ENCODE results near the gene CTR9. TPM values are rescaled to one million over a fixed set of nuclear protein-coding genes. Genes with fewer than 3 reads are reported as not detected.

CTR9 gene
- total RNA-seq, 1 experiment from 2014 or later, result 32.7 TPM

DNA sequence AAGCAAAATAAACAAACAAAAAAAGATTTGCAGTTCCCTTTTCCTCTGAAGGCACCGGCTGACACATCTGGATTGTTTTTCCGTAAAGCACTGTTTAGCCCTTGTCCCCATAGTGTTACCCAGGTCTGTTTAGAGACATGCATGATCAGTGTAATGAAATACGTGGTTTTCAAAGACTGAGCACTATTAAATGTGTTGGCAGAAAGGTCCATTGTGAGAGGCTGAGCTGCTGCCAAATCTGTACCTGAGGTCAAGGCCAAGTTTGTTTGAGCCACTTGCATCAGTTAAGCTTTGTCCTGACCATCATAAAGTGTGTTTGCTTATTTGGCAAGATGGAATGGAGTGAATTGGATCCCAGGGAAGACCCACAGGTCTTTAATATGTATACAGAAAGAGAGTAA is 26.3 kb downstream of the CTR9 start:
- no peak for ATAC-seq
- POLR2A ChIA-PET, result no interaction called here
- Mint-ChIP-seq H3K4me3 (no peak overlapping the region), H3K9me3 (no peaks in the 10 kb centered on the region), H3K27me3 (ENCODE audit: low read depth) (no peaks in the 10 kb centered on the region), H3K4me1 (no peaks in the 10 kb centered on the region), H3K36me3 (peaks cover 53% of the 10 kb centered on the region), H3K27ac (no peak overlapping the region)
- CTCF ChIA-PET, result no interaction called here
- no peak for DNase-seq (ENCODE audit: low spot score)
- no peak for TF ChIP-seq RORB (CRISPR knock-in tag; IDR thresholded peaks at IDR 0.05)
- peak; percentile 59; the same call in 1 of the 2 replicates for TF ChIP-seq GABPB1 (CRISPR knock-in tag; IDR thresholded peaks at IDR 0.05)

DNA sequence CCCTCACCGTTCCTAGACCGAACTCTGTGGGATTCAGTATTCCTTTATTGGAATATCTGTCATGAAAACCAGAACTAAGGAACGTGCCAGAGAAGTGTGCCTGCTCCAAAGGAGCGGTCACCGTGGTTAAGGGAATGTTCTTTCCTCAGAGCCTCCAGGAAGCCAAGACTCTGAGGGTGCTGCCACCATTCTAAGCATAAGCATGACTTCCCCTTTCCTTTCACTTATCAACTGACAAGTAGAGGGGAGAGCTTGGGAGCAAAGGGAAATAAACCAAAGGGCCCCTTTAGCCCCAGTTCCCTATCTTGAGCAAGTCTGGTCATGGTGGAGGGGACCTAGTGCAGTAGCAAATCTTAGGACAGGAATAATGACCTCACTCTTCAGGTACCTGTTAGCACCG is 26.8 kb downstream of the CTR9 start:
- Mint-ChIP-seq H3K36me3 (peaks cover 49% of the 10 kb centered on the region), H3K27me3 (ENCODE audit: low read depth) (no peaks in the 10 kb centered on the region; the same call in 1 of the 2 replicates), H3K4me3 (no peak overlapping the region), H3K4me1 (no peaks in the 10 kb centered on the region), H3K27ac (no peak overlapping the region), H3K9me3 (no peaks in the 10 kb centered on the region)
- TF ChIP-seq TEAD1 (CRISPR knock-in tag; IDR thresholded peaks at IDR 0.05) (no peak), ZBTB21 (CRISPR knock-in tag; IDR thresholded peaks at IDR 0.05; ENCODE audit: borderline replicate concordance) (no peak), NFATC4 (CRISPR knock-in tag; IDR thresholded peaks at IDR 0.05) (no peak), NR2C2 (CRISPR knock-in tag; IDR thresholded peaks at IDR 0.05) (no peak), FOXP1 (CRISPR knock-in tag; IDR thresholded peaks at IDR 0.05; ENCODE audit: borderline replicate concordance) (no peak), TEAD4 (CRISPR knock-in tag; IDR thresholded peaks at IDR 0.05) (no peak), CREM (CRISPR knock-in tag; IDR thresholded peaks at IDR 0.05) (no peak), TCF7 (CRISPR knock-in tag; IDR thresholded peaks at IDR 0.05; ENCODE audit: low read depth) (no peak), GRHL2 (CRISPR knock-in tag; IDR thresholded peaks at IDR 0.05; ENCODE audit: insufficient replicate concordance, severe bottlenecking) (no peak), NFYB (CRISPR knock-in tag; conservative IDR thresholded peaks at IDR 0.05; ENCODE audit: low read depth) (no peak), JAZF1 (CRISPR knock-in tag; IDR thresholded peaks at IDR 0.05) (no peak), ETV6 (CRISPR knock-in tag; IDR thresholded peaks at IDR 0.05) (no peak)
- TF ChIP-seq, protein P1, sequence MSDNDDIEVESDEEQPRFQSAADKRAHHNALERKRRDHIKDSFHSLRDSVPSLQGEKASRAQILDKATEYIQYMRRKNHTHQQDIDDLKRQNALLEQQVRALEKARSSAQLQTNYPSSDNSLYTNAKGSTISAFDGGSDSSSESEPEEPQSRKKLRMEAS (CRISPR knock-in tag; IDR thresholded peaks at IDR 0.05), result no peak
- TF ChIP-seq, protein P2, sequence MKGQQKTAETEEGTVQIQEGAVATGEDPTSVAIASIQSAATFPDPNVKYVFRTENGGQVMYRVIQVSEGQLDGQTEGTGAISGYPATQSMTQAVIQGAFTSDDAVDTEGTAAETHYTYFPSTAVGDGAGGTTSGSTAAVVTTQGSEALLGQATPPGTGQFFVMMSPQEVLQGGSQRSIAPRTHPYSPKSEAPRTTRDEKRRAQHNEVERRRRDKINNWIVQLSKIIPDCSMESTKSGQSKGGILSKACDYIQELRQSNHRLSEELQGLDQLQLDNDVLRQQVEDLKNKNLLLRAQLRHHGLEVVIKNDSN (CRISPR knock-in tag; IDR thresholded peaks at IDR 0.05), result no peak
- TF ChIP-seq, protein P3, sequence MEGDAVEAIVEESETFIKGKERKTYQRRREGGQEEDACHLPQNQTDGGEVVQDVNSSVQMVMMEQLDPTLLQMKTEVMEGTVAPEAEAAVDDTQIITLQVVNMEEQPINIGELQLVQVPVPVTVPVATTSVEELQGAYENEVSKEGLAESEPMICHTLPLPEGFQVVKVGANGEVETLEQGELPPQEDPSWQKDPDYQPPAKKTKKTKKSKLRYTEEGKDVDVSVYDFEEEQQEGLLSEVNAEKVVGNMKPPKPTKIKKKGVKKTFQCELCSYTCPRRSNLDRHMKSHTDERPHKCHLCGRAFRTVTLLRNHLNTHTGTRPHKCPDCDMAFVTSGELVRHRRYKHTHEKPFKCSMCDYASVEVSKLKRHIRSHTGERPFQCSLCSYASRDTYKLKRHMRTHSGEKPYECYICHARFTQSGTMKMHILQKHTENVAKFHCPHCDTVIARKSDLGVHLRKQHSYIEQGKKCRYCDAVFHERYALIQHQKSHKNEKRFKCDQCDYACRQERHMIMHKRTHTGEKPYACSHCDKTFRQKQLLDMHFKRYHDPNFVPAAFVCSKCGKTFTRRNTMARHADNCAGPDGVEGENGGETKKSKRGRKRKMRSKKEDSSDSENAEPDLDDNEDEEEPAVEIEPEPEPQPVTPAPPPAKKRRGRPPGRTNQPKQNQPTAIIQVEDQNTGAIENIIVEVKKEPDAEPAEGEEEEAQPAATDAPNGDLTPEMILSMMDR (IDR thresholded peaks at IDR 0.05), result no peak
- TF ChIP-seq, protein P4, sequence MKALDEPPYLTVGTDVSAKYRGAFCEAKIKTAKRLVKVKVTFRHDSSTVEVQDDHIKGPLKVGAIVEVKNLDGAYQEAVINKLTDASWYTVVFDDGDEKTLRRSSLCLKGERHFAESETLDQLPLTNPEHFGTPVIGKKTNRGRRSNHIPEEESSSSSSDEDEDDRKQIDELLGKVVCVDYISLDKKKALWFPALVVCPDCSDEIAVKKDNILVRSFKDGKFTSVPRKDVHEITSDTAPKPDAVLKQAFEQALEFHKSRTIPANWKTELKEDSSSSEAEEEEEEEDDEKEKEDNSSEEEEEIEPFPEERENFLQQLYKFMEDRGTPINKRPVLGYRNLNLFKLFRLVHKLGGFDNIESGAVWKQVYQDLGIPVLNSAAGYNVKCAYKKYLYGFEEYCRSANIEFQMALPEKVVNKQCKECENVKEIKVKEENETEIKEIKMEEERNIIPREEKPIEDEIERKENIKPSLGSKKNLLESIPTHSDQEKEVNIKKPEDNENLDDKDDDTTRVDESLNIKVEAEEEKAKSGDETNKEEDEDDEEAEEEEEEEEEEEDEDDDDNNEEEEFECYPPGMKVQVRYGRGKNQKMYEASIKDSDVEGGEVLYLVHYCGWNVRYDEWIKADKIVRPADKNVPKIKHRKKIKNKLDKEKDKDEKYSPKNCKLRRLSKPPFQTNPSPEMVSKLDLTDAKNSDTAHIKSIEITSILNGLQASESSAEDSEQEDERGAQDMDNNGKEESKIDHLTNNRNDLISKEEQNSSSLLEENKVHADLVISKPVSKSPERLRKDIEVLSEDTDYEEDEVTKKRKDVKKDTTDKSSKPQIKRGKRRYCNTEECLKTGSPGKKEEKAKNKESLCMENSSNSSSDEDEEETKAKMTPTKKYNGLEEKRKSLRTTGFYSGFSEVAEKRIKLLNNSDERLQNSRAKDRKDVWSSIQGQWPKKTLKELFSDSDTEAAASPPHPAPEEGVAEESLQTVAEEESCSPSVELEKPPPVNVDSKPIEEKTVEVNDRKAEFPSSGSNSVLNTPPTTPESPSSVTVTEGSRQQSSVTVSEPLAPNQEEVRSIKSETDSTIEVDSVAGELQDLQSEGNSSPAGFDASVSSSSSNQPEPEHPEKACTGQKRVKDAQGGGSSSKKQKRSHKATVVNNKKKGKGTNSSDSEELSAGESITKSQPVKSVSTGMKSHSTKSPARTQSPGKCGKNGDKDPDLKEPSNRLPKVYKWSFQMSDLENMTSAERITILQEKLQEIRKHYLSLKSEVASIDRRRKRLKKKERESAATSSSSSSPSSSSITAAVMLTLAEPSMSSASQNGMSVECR (CRISPR knock-in tag; IDR thresholded peaks at IDR 0.05; ENCODE audit: borderline replicate concordance), result no peak
- TF ChIP-seq, protein P5, sequence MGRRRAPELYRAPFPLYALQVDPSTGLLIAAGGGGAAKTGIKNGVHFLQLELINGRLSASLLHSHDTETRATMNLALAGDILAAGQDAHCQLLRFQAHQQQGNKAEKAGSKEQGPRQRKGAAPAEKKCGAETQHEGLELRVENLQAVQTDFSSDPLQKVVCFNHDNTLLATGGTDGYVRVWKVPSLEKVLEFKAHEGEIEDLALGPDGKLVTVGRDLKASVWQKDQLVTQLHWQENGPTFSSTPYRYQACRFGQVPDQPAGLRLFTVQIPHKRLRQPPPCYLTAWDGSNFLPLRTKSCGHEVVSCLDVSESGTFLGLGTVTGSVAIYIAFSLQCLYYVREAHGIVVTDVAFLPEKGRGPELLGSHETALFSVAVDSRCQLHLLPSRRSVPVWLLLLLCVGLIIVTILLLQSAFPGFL (CRISPR knock-in tag; IDR thresholded peaks at IDR 0.05; ENCODE audit: borderline replicate concordance), result no peak
- TF ChIP-seq, protein P6, sequence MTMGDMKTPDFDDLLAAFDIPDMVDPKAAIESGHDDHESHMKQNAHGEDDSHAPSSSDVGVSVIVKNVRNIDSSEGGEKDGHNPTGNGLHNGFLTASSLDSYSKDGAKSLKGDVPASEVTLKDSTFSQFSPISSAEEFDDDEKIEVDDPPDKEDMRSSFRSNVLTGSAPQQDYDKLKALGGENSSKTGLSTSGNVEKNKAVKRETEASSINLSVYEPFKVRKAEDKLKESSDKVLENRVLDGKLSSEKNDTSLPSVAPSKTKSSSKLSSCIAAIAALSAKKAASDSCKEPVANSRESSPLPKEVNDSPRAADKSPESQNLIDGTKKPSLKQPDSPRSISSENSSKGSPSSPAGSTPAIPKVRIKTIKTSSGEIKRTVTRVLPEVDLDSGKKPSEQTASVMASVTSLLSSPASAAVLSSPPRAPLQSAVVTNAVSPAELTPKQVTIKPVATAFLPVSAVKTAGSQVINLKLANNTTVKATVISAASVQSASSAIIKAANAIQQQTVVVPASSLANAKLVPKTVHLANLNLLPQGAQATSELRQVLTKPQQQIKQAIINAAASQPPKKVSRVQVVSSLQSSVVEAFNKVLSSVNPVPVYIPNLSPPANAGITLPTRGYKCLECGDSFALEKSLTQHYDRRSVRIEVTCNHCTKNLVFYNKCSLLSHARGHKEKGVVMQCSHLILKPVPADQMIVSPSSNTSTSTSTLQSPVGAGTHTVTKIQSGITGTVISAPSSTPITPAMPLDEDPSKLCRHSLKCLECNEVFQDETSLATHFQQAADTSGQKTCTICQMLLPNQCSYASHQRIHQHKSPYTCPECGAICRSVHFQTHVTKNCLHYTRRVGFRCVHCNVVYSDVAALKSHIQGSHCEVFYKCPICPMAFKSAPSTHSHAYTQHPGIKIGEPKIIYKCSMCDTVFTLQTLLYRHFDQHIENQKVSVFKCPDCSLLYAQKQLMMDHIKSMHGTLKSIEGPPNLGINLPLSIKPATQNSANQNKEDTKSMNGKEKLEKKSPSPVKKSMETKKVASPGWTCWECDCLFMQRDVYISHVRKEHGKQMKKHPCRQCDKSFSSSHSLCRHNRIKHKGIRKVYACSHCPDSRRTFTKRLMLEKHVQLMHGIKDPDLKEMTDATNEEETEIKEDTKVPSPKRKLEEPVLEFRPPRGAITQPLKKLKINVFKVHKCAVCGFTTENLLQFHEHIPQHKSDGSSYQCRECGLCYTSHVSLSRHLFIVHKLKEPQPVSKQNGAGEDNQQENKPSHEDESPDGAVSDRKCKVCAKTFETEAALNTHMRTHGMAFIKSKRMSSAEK (CRISPR knock-in tag; IDR thresholded peaks at IDR 0.05; ENCODE audit: borderline replicate concordance), result no peak
- DNase-seq (ENCODE audit: low spot score), result no peak
- ChIA-PET POLR2A (no interaction called here), CTCF (no interaction called here)
- no peak for ATAC-seq
